NOMO-1 treated with dmso at 0.1 percent for 144 hours (cell line): ENCODE data around the gene CHKA.
A peak's percentile ranks its signal among the peaks of the same experiment; 100 is the strongest.

Experiments used
- DNase-seq: peaks from one replicate; lab custom pipeline; 2025; ENCODE audit not compliant: unreplicated experiment; lab: John Stamatoyannopoulos, UW

CHKA gene

DNA sequence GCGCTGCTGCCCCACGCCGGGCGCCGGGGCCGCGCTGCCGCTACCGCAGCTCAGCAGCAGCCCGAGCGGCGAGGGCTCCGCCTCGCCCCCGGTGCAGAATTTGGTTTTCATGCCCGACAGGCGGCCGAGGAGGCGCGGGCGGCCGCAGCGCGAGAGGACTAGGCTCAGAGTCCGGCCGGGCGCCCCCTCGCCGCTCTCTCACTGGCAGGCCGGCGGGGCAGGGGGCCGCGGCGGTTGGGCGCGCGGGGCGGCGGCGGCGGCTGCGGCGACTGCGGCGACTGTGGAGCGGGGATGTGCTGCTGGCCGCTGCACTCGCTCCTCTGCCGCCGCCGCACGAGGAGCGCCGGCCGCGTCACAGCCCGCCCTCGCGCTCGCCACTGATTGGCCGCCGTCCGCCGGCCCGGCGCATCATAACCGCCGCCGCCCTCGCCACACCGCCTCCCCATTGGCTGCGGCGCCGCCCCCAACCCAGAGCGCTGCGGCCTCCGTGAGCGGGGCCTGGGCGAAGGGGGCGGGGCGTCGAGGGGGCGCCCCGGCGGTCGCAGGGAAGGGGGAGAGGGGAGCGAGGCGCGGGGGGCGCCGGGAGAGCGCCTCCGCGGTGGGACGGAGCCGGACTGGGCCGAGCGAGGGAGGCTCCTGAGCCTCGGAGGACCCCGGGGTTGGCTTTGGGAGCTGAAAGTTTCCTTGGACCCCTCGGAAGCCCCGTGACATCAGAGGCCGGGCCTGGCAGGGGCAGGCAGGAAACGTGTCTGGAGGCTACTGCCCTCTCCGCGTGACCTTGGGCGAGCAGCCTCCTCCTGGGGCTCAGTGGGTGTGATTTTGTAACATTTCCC lies at the start of gene CHKA:
Gene CHKA, minus strand, starts transcription at position 322 of the 833 bp plus-strand sequence. Its CDS starts 211 bp downstream, at position 111.
- peak; percentile 91 for DNase-seq

DNA sequence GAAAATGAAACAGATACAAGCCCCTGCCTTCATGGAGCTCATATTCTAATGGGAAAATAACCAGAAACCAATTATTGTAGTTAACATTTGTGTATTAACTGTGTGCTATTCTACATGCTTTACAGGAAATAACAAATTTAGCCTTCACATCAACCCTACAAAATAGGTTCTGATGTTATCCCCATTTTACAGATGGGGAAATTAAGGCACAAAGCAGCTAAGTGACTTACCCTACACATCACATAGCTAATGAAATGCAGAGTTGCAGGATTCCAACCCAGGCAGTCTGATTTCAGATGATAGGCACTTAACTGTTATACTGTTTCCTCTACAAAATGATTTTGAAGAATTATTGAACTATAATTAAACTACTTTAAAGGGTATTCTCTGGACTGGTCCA lies 48.3 kb upstream of the CHKA start:
- DNase-seq, result no peak

DNA sequence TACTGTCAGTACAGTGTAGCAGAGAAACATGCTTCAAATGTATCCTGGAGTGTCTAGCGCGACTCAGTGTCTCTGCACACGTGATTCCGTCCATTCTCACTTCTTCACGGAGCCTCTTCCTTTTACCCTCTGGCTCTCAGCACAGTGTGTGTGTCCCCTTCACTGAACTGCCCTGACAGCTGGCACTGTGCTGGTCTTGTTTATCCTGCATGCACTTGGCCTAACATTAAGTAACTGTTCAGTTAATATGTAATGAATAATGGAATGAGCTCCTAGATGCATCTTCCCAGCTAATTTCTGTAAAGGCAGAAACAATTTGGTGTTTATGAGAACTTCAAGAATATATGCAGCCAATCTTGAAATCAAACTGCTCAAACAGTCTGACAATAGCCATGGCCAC lies 47.5 kb upstream of the CHKA start:
- DNase-seq, result no peak

DNA sequence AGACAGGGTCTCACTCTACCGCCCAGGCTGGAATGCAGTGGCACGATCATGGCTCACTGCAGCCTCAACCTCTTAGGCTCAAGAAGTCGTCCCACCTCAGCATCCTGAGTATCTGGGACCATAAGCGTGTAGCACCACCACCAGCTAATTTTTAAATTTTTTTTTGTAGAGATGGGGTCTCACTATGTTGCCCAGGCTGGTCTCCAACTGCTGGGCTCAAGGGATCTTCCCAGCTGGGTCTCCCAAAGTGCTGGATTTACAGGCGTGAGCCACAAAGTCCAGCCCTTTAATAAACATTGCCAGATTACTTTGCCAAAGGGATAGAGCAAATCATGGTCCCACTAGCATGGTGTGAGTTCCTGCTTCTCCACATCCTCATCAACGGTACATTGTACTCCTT lies 46.3 kb upstream of the CHKA start:
- DNase-seq, result no peak

- DNase-seq, result no peak
Observed at GRCh38 chr11:68166969-68167368, 45.8 kb upstream of the CHKA start.

GRCh38 chr11:68165601-68166000 lies 44.4 kb upstream of the CHKA start:
- DNase-seq, result no peak

- DNase-seq, result no peak
Observed at GRCh38 chr11:68164437-68164836, 43.2 kb upstream of the CHKA start.

DNA sequence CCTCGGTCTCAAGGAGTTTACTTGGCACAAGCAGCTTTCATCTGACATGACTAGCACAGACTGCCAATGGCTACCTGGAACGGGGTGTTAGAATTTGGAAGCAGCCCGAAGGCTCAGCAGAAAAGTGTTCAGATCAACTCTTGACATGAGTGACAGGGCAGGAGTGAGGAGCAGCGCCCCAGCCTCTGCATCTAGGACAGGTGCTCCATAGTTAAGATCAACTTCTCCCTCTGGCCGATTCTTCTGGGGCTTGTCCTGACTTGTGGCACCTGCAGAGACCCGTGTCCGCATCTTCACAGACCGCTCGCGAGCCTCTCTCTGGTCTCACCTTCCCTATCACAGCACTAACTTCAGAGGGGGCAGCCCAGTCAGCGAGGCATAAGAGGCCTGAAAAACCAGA lies 42.5 kb upstream of the CHKA start:
- no peak for DNase-seq

GRCh38 chr11:68160100-68160695 lies 39.0 kb upstream of the CHKA start:
- no peak for DNase-seq

- DNase-seq, result no peak
Observed at GRCh38 chr11:68159665-68160064, 38.5 kb upstream of the CHKA start.

DNA sequence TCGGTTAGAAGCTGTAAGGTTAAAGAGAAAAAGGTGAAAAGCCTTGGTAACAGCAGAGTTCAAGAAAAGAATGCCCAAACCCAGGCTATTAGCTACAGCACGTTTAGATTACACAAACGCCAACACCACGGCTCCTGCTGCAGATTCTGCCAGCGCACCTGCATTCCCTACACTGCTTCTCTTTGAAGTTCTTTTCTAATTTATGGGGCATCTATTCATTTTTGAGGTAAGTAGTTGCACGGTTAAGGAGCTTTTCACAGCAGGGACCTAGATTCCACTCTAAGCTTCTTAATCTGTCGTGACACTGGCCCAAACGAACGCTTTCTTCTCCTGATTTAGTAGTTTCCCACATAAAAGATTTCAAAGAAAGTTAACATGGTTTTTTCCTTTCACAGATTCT lies 38.0 kb upstream of the CHKA start:
- no peak for DNase-seq

DNA sequence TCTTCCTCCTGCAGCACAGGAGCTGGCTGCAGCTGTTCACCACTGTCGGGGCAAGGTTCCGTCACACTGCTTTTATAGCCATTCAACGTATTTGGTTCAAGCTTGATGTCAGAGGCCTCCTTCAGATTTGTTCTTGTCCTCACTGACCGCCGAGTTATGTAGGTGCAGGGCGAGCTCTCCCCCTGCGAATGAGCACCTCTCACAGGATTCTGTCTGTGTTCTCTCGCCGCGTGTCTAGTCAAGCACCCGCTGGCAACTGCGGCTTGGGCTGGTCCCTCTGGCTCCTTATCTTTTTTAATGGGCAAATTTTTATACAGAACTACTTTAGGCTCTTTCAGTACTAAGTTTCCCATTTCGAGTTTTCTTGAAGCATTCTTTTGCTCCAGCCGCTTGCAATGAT lies 37.4 kb upstream of the CHKA start:
- DNase-seq, result no peak

GRCh38 chr11:68153742-68154141 lies 32.6 kb upstream of the CHKA start:
- DNase-seq, result no peak

GRCh38 chr11:68150037-68150436 lies 28.8 kb upstream of the CHKA start:
- no peak for DNase-seq

DNA sequence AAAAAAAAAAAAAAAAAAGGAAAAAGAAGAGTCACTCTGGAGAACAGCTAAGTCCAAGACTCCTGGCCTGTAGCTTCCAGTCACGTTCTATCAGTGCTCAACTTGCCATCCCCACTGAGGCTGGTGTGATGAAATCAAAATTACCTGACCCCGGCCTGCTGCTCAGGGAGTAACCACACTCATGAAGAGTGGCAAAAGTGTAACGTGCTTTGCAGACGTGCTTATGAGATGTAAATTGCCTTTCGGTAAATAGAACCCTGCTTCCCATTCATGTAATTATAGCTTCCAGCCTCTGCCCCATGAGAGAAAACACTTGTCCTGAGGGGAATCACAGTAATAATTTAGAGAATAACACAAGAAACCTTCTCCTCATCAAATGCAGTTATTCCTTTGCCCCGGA lies 28.2 kb upstream of the CHKA start:
- DNase-seq, result no peak

GRCh38 chr11:68148879-68149278 lies 27.7 kb upstream of the CHKA start:
- no peak for DNase-seq

DNA sequence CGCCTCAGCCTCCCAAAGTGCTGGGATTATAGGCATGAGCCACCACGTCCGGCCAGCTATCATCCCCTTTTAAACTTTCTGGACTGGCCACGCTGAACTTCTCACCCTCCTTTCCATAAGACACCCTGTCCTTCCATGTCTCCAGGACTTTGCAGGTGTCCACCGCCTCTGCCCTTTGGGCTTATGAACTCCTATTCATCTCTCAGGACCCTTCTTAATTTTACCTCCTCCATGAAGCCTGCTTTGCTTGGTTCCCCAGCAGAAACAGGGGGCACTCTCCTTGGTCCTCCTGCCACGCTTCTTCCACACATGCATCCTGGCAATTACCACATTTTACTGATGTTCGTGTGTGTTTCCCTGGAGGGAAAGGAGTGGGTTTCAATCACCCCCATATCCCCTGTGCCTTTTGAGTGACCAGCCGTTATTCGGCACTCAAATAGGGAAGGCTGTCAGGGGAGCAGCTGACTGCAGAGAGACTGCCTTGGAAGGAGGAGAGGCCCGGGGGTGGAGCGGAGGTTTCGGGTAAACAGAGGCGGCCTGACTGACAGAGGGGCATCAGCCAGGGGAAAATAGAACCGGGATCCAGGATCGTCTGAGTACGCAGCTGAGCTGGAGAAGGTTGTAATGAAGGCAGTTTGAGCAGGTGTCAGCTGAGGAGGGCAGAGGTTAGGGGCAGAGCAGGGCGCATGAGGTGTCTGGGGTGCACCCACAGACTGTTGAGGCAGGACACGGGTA lies 27.1 kb upstream of the CHKA start:
- no peak for DNase-seq

DNA sequence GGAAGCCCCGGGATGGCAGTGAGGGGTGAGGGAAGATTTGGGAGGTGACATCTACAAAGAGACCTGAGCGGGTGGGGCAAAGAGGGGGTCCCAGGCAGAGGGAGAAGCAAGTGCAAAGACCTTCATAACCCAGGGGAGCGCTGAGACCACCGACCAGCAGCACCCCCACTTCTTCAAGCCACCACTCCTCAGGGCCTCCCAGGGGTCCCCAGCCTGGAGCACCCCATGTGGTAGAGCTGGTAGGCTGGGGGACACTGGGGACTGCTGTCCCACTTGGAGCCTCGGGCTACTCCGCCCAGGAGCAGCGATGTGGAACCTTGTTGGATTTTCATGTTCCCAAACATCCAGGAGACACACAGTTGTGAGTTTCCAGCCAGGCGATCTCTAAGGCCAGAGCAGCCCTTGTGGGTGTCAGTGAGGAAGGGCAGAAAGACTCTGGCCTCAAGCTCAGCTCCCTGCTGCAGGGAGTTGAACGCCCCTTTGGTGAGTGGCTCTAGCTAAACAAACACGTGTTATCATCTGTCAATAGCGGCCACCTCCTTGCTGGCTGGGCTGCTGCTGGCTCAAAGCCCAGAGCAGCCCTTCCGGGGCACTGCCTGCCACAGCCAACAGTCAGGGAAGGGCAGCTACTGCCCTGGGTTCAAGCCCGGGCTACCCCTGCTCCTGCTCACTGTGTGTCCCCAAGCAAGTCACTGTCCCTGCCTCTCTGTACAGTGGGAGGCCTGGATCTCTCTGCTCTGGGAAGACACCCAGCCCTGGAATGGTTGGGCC lies 25.7 kb upstream of the CHKA start:
- DNase-seq, result no peak

GRCh38 chr11:68146010-68146540 lies 24.9 kb upstream of the CHKA start:
- DNase-seq, result no peak

DNA sequence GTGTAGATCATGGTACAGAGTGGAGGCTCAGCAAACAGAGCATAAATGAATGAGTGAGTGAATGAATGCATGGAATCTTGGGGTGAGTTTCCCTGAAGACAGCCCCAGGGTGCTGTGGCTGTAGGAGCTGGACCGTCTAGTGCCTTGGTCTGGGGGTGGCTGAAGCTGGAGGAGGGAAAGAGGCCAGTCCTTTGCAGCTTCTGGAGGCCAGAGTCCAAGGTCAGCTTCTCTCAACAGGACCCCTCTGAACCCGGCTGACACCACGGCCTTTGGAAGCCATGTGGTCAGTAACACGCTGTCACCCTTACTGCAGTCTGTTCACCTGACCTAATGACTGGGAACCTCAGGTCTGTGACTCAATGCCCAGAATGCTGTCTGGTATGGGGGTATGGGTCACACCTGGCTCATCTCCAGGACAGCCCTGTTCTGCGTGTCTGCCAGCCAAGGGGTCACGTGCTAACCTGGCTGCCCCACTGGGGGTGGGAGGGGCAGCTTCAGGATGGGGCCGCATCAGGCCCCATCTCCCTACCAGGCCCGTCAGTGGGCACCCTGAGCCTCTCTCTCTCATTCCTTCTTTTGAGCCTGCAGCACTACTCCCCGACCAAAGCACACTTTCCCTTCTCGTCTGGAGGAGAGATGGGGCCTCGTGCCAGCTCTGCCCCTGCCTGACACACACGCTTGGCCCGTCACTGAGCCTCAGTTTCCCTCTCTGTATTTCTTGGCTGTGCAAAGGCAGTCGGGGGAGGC lies 24.1 kb upstream of the CHKA start:
- DNase-seq, result no peak
